Neuronal stem cell (in vitro differentiated cells): ENCODE data around the gene C19orf44.
"Not testable (repeated sequence)": the region's sequence is repeated elsewhere in the genome, so short reads cannot be mapped to it uniquely, and the experiment has no call there.

Experiments
- DNase-seq: peaks from one replicate; pipeline ENCODE4 v3.0.0-alpha.2; 2013; ENCODE audit warnings: low spot score
- H2AFZ ChIP-seq: one replicate; pipeline ENCODE4 v1.6.1; 2013; ENCODE audit warnings: mild to moderate bottlenecking, low read length, inconsistent platforms
- H2AK5ac ChIP-seq: 2 replicates; pipeline ENCODE4 v1.6.1; 2013; ENCODE audit warnings: low read depth, mild to moderate bottlenecking, inconsistent platforms, low read length, moderate library complexity, mixed read lengths
- H2BK120ac ChIP-seq: 2 replicates; pipeline ENCODE4 v1.6.1; 2013; ENCODE audit warnings: low read depth, mild to moderate bottlenecking, inconsistent platforms, low read length, moderate library complexity, mixed read lengths
- H2BK12ac ChIP-seq: one replicate; pipeline ENCODE4 v1.6.1; 2013; ENCODE audit warnings: low read length, inconsistent platforms
- H2BK15ac ChIP-seq: 2 replicates; pipeline ENCODE4 v1.6.1; 2013; ENCODE audit warnings: mild to moderate bottlenecking, low read length, inconsistent platforms, mixed read lengths
- H2BK5ac ChIP-seq: one replicate; pipeline ENCODE4 v1.6.1; 2013; ENCODE audit warnings: inconsistent platforms, mild to moderate bottlenecking, low read length, moderate library complexity
- H3K14ac ChIP-seq: one replicate; pipeline ENCODE4 v1.6.1; 2013; ENCODE audit warnings: low read length, inconsistent platforms
- H3K18ac ChIP-seq: 2 replicates; pipeline ENCODE4 v1.6.1; 2013; ENCODE audit warnings: low read length, inconsistent platforms
- H3K23ac ChIP-seq: 2 replicates; pipeline ENCODE4 v1.6.1; 2013; ENCODE audit warnings: low read depth, mild to moderate bottlenecking, mixed read lengths, low read length, inconsistent platforms; ENCODE audit not compliant: poor library complexity
- H3K27ac ChIP-seq: replicated peaks from 3 replicates; pipeline ENCODE4 v1.5.1; 2013; ENCODE audit warnings: low read length, inconsistent platforms
- H3K27me3 ChIP-seq, 3 experiments: 2 replicates each; pipeline ENCODE4 v1.6.1; 2013; ENCODE audit warnings: low read length in 3 of 3, mild to moderate bottlenecking in 2 of 3, inconsistent platforms in 1 of 3, low read depth in 1 of 3, mixed read lengths in 1 of 3, moderate library complexity in 1 of 3; ENCODE audit not compliant: control insufficient read depth in 3 of 3, insufficient read depth in 3 of 3
- H3K36me3 ChIP-seq, 2 donors: replicated peaks in 1 of 2; 2 replicates each; pipeline ENCODE4 v1.6.1; 2013; ENCODE audit warnings: low read length in 2 of 2; ENCODE audit not compliant: control insufficient read depth in 2 of 2, insufficient read depth in 2 of 2
- H3K4ac ChIP-seq: 2 replicates; pipeline ENCODE4 v1.6.1; 2013; ENCODE audit warnings: inconsistent platforms, mild to moderate bottlenecking, low read length, moderate library complexity
- H3K4me1 ChIP-seq, 2 donors: 1 replicate in 1 of 2; 2 replicates in 1 of 2; pipeline ENCODE4 v1.6.1; 2013; ENCODE audit warnings: low read length in 2 of 2, low read depth in 1 of 2; ENCODE audit not compliant: control insufficient read depth in 2 of 2, insufficient read depth in 1 of 2
- H3K4me2 ChIP-seq: one replicate; pipeline ENCODE4 v1.6.1; 2013; ENCODE audit warnings: mild to moderate bottlenecking, low read length, inconsistent platforms; ENCODE audit not compliant: insufficient read depth, poor library complexity, severe bottlenecking
- H3K4me3 ChIP-seq, 2 donors: 2 replicates each; pipeline ENCODE4 v1.5.1; 2013; ENCODE audit warnings: low read length in 2 of 2, mild to moderate bottlenecking in 2 of 2, inconsistent platforms in 1 of 2, moderate library complexity in 1 of 2
- H3K79me1 ChIP-seq: one replicate; pipeline ENCODE4 v1.6.1; 2013; ENCODE audit warnings: low read depth, mild to moderate bottlenecking, inconsistent platforms, low read length, moderate library complexity
- H3K9ac ChIP-seq: one replicate; pipeline ENCODE4 v1.6.1; 2013; ENCODE audit warnings: mild to moderate bottlenecking, low read depth, low read length, inconsistent platforms; ENCODE audit not compliant: poor library complexity
- H3K9me3 ChIP-seq, 2 donors: replicated peaks in 1 of 2; 2 replicates each; pipeline versions ENCODE3 to v1.6.1; 2013; ENCODE audit warnings: low read length in 2 of 2, mild to moderate bottlenecking in 2 of 2, inconsistent platforms in 1 of 2, low read depth in 1 of 2, mixed read lengths in 1 of 2, moderate library complexity in 1 of 2; ENCODE audit not compliant: control insufficient read depth in 2 of 2, insufficient read depth in 1 of 2
- H4K8ac ChIP-seq: one replicate; pipeline ENCODE4 v1.6.1; 2013; ENCODE audit warnings: low read depth, mild to moderate bottlenecking, inconsistent platforms, low read length, moderate library complexity
- H4K91ac ChIP-seq: one replicate; pipeline ENCODE4 v1.6.1; 2013; ENCODE audit warnings: low read length, low read depth, mild to moderate bottlenecking, inconsistent platforms; ENCODE audit not compliant: poor library complexity
- WGBS, 2 donors: extraction: QIAGEN DNeasy Blood & Tissue Kit; methylation state at CpG; one replicate each; pipeline ENCODE4 v1.1.7; 2013; ENCODE audit warnings: missing lambda C conversion rate in 2 of 2, mixed read lengths in 1 of 2; ENCODE audit not compliant: insufficient read length in 2 of 2, insufficient replicate concordance in 1 of 2; ENCODE audit errors: extremely low coverage in 2 of 2; 5-methylcytosine and 5-hydroxymethylcytosine counted together

C19orf44 gene

DNA sequence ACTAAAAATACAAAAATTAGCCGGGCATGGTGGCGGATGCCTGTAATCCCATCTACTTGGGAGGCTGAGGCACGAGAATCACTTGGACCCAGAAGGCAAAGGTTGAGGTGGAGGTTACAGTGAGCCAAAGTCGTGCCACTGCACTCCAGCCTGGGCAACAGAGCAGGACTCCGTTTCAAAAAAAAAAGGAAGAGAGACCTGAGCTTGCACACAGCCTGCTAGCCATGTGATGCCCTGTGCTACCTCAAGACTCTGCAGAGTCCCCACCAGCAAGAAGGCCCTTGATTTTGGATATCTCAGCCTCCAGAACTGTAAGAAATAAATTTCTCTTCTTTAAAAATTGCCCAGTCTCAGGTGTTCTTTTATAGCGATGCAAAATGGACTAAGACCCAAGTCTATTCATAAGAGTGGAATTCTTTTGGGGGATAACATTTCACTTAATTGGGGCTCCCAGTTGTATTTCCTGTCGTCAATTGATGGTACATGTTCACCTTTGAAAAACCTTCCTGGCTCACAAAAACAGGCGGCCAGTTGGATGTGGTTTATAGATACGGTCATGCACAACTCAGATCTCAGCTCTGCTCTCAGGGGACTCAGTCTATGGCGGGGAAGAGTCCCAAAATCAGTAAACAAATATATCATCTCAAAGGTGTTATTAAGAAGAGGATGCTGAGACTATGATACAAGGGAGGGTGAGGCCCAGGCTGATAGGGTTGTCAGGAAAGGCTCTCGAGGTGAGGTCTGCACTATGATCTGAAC, 48.5 kb downstream of the C19orf44 start:
- H3K36me3 ChIP-seq: peaks cover 2 to 22% of the 10 kb centered on the region in 2 donors
- H3K23ac ChIP-seq: no peak overlapping the region
- H2BK120ac ChIP-seq: no peak overlapping the region
- H2BK5ac ChIP-seq: no peak overlapping the region
- peaks cover 11% of the 10 kb centered on the region for H3K79me1 ChIP-seq
- no peak overlapping the region for H4K91ac ChIP-seq
- H2AK5ac ChIP-seq: no peak overlapping the region
- no peak overlapping the region for H3K14ac ChIP-seq
- no peak overlapping the region for H3K9ac ChIP-seq
- H2AFZ ChIP-seq: no peak overlapping the region
- H4K8ac ChIP-seq: no peak overlapping the region
- WGBS, 2 donors: no CpG with 5 or more reads among the region's 11 CpGs
- no peak overlapping the region for H3K18ac ChIP-seq
- no peak overlapping the region for H3K4me3 ChIP-seq
- no peaks in the 10 kb centered on the region for H3K27me3 ChIP-seq
- no peak overlapping the region for H3K27ac ChIP-seq
- no peak overlapping the region for H2BK12ac ChIP-seq
- DNase-seq: no peak
- peaks cover 0 to 3% of the 10 kb centered on the region in 2 donors for H3K9me3 ChIP-seq
- no peak overlapping the region for H2BK15ac ChIP-seq
- no peak overlapping the region for H3K4me2 ChIP-seq
- no peak overlapping the region for H3K4ac ChIP-seq
- peaks cover 2% of the 10 kb centered on the region in 2 donors for H3K4me1 ChIP-seq

DNA sequence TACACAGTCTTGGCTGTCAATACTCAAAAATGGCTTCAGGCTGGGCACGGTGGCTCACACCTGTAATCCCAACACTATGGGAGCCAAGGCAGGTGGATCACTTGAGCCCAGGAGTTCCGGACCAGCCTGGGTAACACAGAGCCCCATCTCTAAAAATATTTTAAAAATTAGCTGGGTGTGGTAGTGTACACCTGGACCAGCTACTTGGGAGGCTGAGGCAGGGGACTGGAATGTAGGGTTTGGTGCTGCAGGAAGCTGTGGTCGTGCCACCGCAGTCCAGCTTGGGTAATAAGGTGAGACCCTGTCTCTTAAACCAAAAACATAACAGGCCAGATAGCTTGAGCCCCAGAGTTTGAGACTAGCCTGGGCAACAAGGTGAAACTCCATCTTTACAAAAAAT, 52.8 kb downstream of the C19orf44 start:
- Histone ChIP-seq H3K4me3 (no peak overlapping the region), H4K8ac (no peak overlapping the region), H3K23ac (no peak overlapping the region), H3K18ac (no peak overlapping the region), H3K14ac (no peak overlapping the region), H2BK15ac (no peak overlapping the region), H3K9me3 (no peaks in the 10 kb centered on the region), H3K4me1 (no peaks in the 10 kb centered on the region), H2AK5ac (no peak overlapping the region), H3K4me2 (no peak overlapping the region), H3K4ac (no peak overlapping the region), H2BK5ac (no peak overlapping the region), H2AFZ (no peak overlapping the region), H4K91ac (no peak overlapping the region), H3K27ac (no peak overlapping the region), H2BK120ac (no peak overlapping the region), H3K9ac (no peak overlapping the region), H3K27me3 (no peaks in the 10 kb centered on the region), H2BK12ac (no peak overlapping the region), H3K79me1 (peaks cover 2% of the 10 kb centered on the region), H3K36me3 (peaks cover 11 to 34% of the 10 kb centered on the region in 2 donors)
- DNase-seq: no peak
- no CpG with 5 or more reads among the region's 4 CpGs for WGBS, 2 donors

DNA sequence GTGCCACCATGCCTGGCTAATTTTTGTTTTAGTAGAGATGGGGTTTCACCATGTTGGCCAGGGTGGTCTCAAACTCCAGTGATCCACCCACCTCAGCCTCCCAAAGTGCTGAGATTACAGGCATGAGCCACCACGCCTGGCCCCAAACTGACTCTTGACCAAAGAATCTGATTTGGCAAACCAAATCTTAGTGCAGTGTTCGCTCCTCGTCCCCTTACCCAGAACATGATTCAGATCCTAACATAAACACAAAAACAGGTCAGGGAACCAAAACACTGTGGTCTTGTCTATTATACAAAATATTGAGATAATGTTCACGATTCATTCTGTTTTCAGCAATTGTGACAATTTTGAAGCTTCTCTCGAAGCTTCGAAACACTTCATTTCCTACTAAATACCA, 55.7 kb downstream of the C19orf44 start:
- not testable (repeated sequence) for DNase-seq, H4K8ac ChIP-seq, H3K27ac ChIP-seq, H3K18ac ChIP-seq, H3K14ac ChIP-seq, H2BK15ac ChIP-seq, H3K9me3 ChIP-seq, H3K27me3 ChIP-seq, H4K91ac ChIP-seq, H3K79me1 ChIP-seq, H3K4me2 ChIP-seq, H2BK120ac ChIP-seq, H2AK5ac ChIP-seq, H3K4me3 ChIP-seq, H2BK12ac ChIP-seq, H3K23ac ChIP-seq, H2BK5ac ChIP-seq, H3K9ac ChIP-seq, H3K4me1 ChIP-seq, H3K4ac ChIP-seq, H2AFZ ChIP-seq
- peaks cover 20 to 50% of the 10 kb centered on the region in 2 donors for H3K36me3 ChIP-seq
- WGBS, 2 donors: no CpG with 5 or more reads among the region's 6 CpGs

DNA sequence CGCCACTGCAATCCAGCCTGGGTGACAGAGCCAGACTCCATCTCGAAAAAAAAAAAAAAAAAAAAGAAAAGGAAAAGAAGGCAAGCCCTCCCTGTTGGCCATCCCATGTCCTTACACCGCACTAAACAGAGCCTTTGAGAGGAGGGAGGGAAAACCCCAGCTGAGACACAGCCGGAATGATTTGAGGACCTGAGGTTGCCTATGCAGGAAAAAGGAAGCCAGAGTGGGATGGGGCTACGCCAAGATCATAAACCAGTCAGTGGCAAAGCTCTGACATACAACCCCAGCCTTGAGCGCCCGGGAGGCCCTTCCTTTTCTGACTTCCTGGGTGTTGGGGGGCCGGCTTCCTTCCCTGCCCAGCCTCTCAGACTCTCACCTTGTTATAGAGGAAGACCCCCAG, 58.6 kb downstream of the C19orf44 start:
- no peak for DNase-seq
- no peak overlapping the region for H3K14ac ChIP-seq
- H2AFZ ChIP-seq: no peak overlapping the region

More for the DNA sequence above, 58.6 kb downstream of the C19orf44 start:
- H2BK5ac ChIP-seq: no peak overlapping the region
- H3K4ac ChIP-seq: no peak overlapping the region
- no peak overlapping the region for H3K4me3 ChIP-seq
- peaks cover 4% of the 10 kb centered on the region for H3K79me1 ChIP-seq
- H3K27me3 ChIP-seq: no peaks in the 10 kb centered on the region
- H3K4me2 ChIP-seq: no peak overlapping the region
- H2BK15ac ChIP-seq: no peak overlapping the region
- peak overlapping the region; percentile 89 for H3K23ac ChIP-seq
- H3K9me3 ChIP-seq: peaks cover 0 to 1% of the 10 kb centered on the region in 2 donors
- WGBS, 2 donors: no CpG with 5 or more reads among the region's 8 CpGs
- no peak overlapping the region for H3K18ac ChIP-seq
- H3K9ac ChIP-seq: no peak overlapping the region
- no peak overlapping the region for H2AK5ac ChIP-seq
- H3K27ac ChIP-seq: no peak overlapping the region
- H3K4me1 ChIP-seq: no peaks in the 10 kb centered on the region
- no peak overlapping the region for H2BK120ac ChIP-seq
- no peak overlapping the region for H4K8ac ChIP-seq
- no peak overlapping the region for H4K91ac ChIP-seq
- H3K36me3 ChIP-seq: peaks cover 20 to 65% of the 10 kb centered on the region in 2 donors
- no peak overlapping the region for H2BK12ac ChIP-seq
